ENCODE data around the gene NET1.

DNA sequence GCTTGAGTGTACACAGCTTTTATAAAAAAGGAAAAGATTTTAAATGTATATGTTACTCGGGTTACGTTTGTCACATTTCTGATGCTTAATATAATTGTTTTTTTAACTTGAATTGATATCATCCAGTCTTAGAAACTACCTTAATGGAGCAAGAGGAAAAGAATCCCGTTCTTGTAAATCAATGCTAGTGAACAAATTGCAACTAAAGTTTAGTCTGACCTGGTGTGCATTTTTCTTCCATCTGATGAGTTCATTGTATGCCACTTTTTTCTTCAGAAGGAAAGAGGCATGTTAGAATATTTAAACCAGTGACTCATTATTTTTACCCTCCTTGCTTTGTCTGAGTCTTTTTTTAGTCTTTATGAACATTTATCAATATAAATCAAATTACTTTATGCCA is 34.7 kb downstream of the NET1 start:
- TF ChIP-seq CTCF (conservative IDR thresholded peaks at IDR 0.05) (no peak), ZFX (IDR thresholded peaks at IDR 0.05) (no peak)

All from C4-2B (cell line).